HepG2 (cell line): ENCODE measurements around the gene POU2F2. TPM values are rescaled to one million over a fixed set of nuclear protein-coding genes. Genes with fewer than 3 reads are reported as not detected.

Experiments used
- CSRNP1 ChIP-seq: sonication (generic); formaldehyde crosslinking; IDR thresholded peaks from 2 replicates; pipeline ENCODE4 v1.8.1; 2023; ENCODE audit warnings: mild to moderate bottlenecking, missing genetic modification reagents
- NFE2L1 ChIP-seq: sonication (generic); formaldehyde crosslinking; IDR thresholded peaks from 2 replicates; pipeline ENCODE4 v1.4.0; 2020; ENCODE audit warnings: missing genetic modification reagents, mild to moderate bottlenecking, borderline replicate concordance
- SNAPC4 ChIP-seq: sonication (generic); formaldehyde crosslinking; IDR thresholded peaks from 2 replicates; pipeline ENCODE4 v1.4.0; 2020; ENCODE audit warnings: mild to moderate bottlenecking, missing genetic modification reagents
- USF2 ChIP-seq, 2 experiments: sonication (generic) in 1 of 2; formaldehyde crosslinking in 1 of 2; IDR thresholded peaks; 2 replicates each; pipeline versions ENCODE4 v1.5.1 to v1.6.1; 2011 to 2020; ENCODE audit warnings: borderline replicate concordance in 1 of 2, low read depth in 1 of 2, low read length in 1 of 2, mild to moderate bottlenecking in 1 of 2, missing genetic modification reagents in 1 of 2, moderate library complexity in 1 of 2
- polyA plus RNA-seq, 8 experiments: library from polyadenylated mRNA; depleted of rRNA in 3 of 8; stranded (reverse) in 7 of 8; unstranded in 1 of 8; fragments of >200 nt; fragmentation: Illumina TruSeq in 4 of 8; extraction: Trizol in 4 of 8; gene quantifications; 2 replicates each; pipeline versions ENCODE4 v1.2.1 to v1.2.3, GENCODE V29; 2011 to 2016; ENCODE audit warnings: low read depth in 4 of 8, missing spikeins in 1 of 8, mixed read lengths in 1 of 8; ENCODE audit not compliant: insufficient read depth in 1 of 8
- total RNA-seq, 5 experiments: library from RNA; depleted of rRNA; stranded (reverse); fragments of >200 nt; fragmentation: Illumina TruSeq; extraction: Trizol; gene quantifications; 2 replicates each; pipeline ENCODE4 v1.2.3, GENCODE V29; 2016; ENCODE audit warnings: low read depth in 1 of 5

The POU2F2 gene
- total and polyA plus RNA-seq, 2 of the 13 experiments (the other 11 are each of a cell fraction or from before 2014, with no cell fraction given) = 0.09 to 0.17 TPM

- TF ChIP-seq SNAPC4 (CRISPR knock-in tag) (no peak), USF2 (IDR thresholded peaks at IDR 0.05; ENCODE audit: low read depth, low read length) (no peak), USF2 (CRISPR knock-in tag; IDR thresholded peaks at IDR 0.05; ENCODE audit: borderline replicate concordance) (no peak), CSRNP1 (CRISPR knock-in tag) (no peak), NFE2L1 (CRISPR knock-in tag) (no peak)
Measured at GRCh38 chr19:42093505-42093904, 38.7 kb downstream of the POU2F2 start (continued).
